Endodermal cell (in vitro differentiated cells): ENCODE results near the gene OR6B2. TPM values are rescaled to one million over a fixed set of nuclear protein-coding genes. Genes with fewer than 3 reads are reported as not detected.

Experiments
- DNase-seq: peaks from one replicate; pipeline ENCODE4 v3.0.0-alpha.2; 2017
- H3K27ac ChIP-seq: 2 replicates; pipeline ENCODE4 v1.5.1; 2013; ENCODE audit warnings: mild to moderate bottlenecking, low read depth, low read length, moderate library complexity
- H3K27me3 ChIP-seq: 2 replicates; pipeline ENCODE4 v1.6.1; 2013; ENCODE audit warnings: mild to moderate bottlenecking, low read length, moderate library complexity; ENCODE audit not compliant: insufficient read depth, control insufficient read depth, poor library complexity, severe bottlenecking
- H3K36me3 ChIP-seq: 2 replicates; pipeline ENCODE4 v1.7.0; 2013; ENCODE audit warnings: mild to moderate bottlenecking, low read length, moderate library complexity; ENCODE audit not compliant: control insufficient read depth, insufficient read depth
- H3K4me1 ChIP-seq: one replicate; pipeline ENCODE4 v1.7.0; 2013; ENCODE audit warnings: low read length; ENCODE audit not compliant: control insufficient read depth, insufficient read depth
- H3K4me3 ChIP-seq: 2 replicates; pipeline ENCODE4 v1.5.1; 2013; ENCODE audit warnings: mild to moderate bottlenecking, low read length, moderate library complexity
- H3K9ac ChIP-seq: 2 replicates; pipeline ENCODE4 v1.6.1; 2013; ENCODE audit warnings: mild to moderate bottlenecking, low read length, moderate library complexity; ENCODE audit not compliant: poor library complexity, severe bottlenecking; ENCODE audit errors: extremely low read depth
- H3K9me3 ChIP-seq: 2 replicates; pipeline ENCODE4 v1.6.1; 2013; ENCODE audit warnings: mild to moderate bottlenecking, low read length, moderate library complexity; ENCODE audit not compliant: control insufficient read depth
- H3K27ac Mint-ChIP-seq: 2 replicates; pipeline ENCODE4 v1.8.0; 2020; ENCODE audit warnings: mixed read lengths
- H3K27me3 Mint-ChIP-seq: 2 replicates; pipeline ENCODE4 v1.8.0; 2021; ENCODE audit warnings: mild to moderate bottlenecking, mixed read lengths; ENCODE audit not compliant: insufficient read depth
- H3K36me3 Mint-ChIP-seq: 2 replicates; pipeline ENCODE4 v1.8.0; 2020; ENCODE audit warnings: low read depth, mixed read lengths
- H3K4me1 Mint-ChIP-seq: 2 replicates; pipeline ENCODE4 v1.8.0; 2020; ENCODE audit warnings: mixed read lengths
- H3K4me3 Mint-ChIP-seq: 2 replicates; pipeline ENCODE4 v1.8.0; 2020; ENCODE audit warnings: mild to moderate bottlenecking, moderate library complexity, mixed read lengths
- H3K9me3 Mint-ChIP-seq: 2 replicates; pipeline ENCODE4 v1.8.0; 2020; ENCODE audit warnings: mild to moderate bottlenecking, mixed read lengths
- whole genome bisulfite sequencing, 2 experiments: methylation state at CpG; one replicate each; pipeline versions ENCODE4 v1.1.5 to v1.1.7; 2013; ENCODE audit warnings: missing lambda C conversion rate in 2 of 2, mixed read lengths in 1 of 2; ENCODE audit not compliant: insufficient coverage in 1 of 2, insufficient read length in 1 of 2; 5-methylcytosine and 5-hydroxymethylcytosine counted together
- total RNA-seq, 2 donors: library from RNA; stranded (reverse); fragmentation: NEBNext Ultra II Directional in 1 of 2; extraction: Animal tissue kit (Norgen Biotek cat#: 25700) in 1 of 2; gene quantifications; 2 replicates in 1 of 2; 3 replicates in 1 of 2; pipeline ENCODE4 v1.2.1, GENCODE V29; 2021
- TF ChIP-seq, protein P1 (sequence below): fragments of 200-600 bp; sonication (generic); conservative IDR thresholded peaks from 2 replicates; pipeline ENCODE4 v1.5.0; 2021; ENCODE audit warnings: antibody characterized with exemption, mild to moderate bottlenecking

The OR6B2 gene
- total RNA-seq, 2 donors from 2014 or later = not detected

DNA sequence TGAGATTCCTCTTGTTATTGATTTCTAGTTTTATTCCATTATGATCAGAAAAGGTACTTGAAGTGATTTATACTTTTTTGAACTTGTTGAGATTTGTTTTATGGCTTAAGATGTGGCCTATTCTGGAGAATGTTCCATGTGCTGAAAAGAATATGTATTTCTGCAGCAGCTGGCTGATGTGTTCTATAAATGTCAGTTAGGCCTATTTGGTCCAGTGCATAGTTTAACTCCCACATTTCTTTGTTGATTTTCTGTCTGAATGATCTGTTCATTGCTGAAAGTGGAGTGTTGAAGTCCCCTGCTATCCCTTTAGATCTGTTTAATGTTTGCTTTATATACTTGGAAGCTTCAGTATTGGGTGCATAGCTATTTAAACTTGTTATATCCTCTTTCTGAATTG is 7.1 kb upstream of the OR6B2 start:
- H3K36me3 ChIP-seq = no peaks in the 10 kb centered on the region
- H3K36me3 Mint-ChIP-seq = no peaks in the 10 kb centered on the region

GRCh38 chr2:240033330-240033678 is 3.1 kb upstream of the OR6B2 start:
- Histone ChIP-seq H3K27me3 (peaks cover 85% of the 10 kb centered on the region), H3K36me3 (no peaks in the 10 kb centered on the region), H3K9ac (no peak overlapping the region), H3K4me1 (no peaks in the 10 kb centered on the region), H3K9me3 (no peaks in the 10 kb centered on the region), H3K4me3 (no peak overlapping the region), H3K27ac (no peak overlapping the region)
- peak; percentile 68 for DNase-seq
- Mint-ChIP-seq H3K4me3 (no peak overlapping the region), H3K27ac (no peak overlapping the region), H3K9me3 (no peaks in the 10 kb centered on the region), H3K27me3 (peaks cover 74% of the 10 kb centered on the region), H3K4me1 (no peaks in the 10 kb centered on the region), H3K36me3 (no peaks in the 10 kb centered on the region)
- WGBS, 2 experiments = 79% methylated on average over 5 of the region's 5 CpGs; no CpG with 5 or more reads in 1 of the 2 experiments
- TF ChIP-seq, protein P1, sequence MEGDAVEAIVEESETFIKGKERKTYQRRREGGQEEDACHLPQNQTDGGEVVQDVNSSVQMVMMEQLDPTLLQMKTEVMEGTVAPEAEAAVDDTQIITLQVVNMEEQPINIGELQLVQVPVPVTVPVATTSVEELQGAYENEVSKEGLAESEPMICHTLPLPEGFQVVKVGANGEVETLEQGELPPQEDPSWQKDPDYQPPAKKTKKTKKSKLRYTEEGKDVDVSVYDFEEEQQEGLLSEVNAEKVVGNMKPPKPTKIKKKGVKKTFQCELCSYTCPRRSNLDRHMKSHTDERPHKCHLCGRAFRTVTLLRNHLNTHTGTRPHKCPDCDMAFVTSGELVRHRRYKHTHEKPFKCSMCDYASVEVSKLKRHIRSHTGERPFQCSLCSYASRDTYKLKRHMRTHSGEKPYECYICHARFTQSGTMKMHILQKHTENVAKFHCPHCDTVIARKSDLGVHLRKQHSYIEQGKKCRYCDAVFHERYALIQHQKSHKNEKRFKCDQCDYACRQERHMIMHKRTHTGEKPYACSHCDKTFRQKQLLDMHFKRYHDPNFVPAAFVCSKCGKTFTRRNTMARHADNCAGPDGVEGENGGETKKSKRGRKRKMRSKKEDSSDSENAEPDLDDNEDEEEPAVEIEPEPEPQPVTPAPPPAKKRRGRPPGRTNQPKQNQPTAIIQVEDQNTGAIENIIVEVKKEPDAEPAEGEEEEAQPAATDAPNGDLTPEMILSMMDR = no peak

More for the DNA sequence above, 7.1 kb upstream of the OR6B2 start:
- peaks cover 67% of the 10 kb centered on the region for H3K27me3 ChIP-seq
- Mint-ChIP-seq H3K4me1 (no peaks in the 10 kb centered on the region), H3K27ac (no peak overlapping the region), H3K27me3 (peaks cover 44% of the 10 kb centered on the region), H3K4me3 (no peak overlapping the region), H3K9me3 (no peaks in the 10 kb centered on the region)
- no peak overlapping the region for H3K4me3 ChIP-seq
- H3K27ac ChIP-seq = no peak overlapping the region
- no peaks in the 10 kb centered on the region for H3K4me1 ChIP-seq
- no peak for DNase-seq
- H3K9me3 ChIP-seq = no peaks in the 10 kb centered on the region
- H3K9ac ChIP-seq = no peak overlapping the region
- TF ChIP-seq, protein P1 = no peak

- no peaks in the 10 kb centered on the region for H3K36me3 ChIP-seq
- H3K27me3 Mint-ChIP-seq = peaks cover 78% of the 10 kb centered on the region
- H3K4me1 Mint-ChIP-seq = no peaks in the 10 kb centered on the region
- no peaks in the 10 kb centered on the region for H3K4me1 ChIP-seq
- no peak overlapping the region for H3K27ac ChIP-seq
- 86 to 87% methylated on average over 9 to 14 of the region's 14 CpGs for WGBS, 2 experiments
- H3K9me3 ChIP-seq = no peaks in the 10 kb centered on the region
- no peaks in the 10 kb centered on the region for H3K36me3 Mint-ChIP-seq
- H3K9me3 Mint-ChIP-seq = no peaks in the 10 kb centered on the region
- no peak overlapping the region for H3K9ac ChIP-seq
- H3K4me3 ChIP-seq = no peak overlapping the region
- no peak overlapping the region for H3K27ac Mint-ChIP-seq
- DNase-seq = no peak
- TF ChIP-seq, protein P1 = no peak
- no peak overlapping the region for H3K4me3 Mint-ChIP-seq
- H3K27me3 ChIP-seq = peaks cover 85% of the 10 kb centered on the region
Measured at GRCh38 chr2:240032406-240033329, 2.4 kb upstream of the OR6B2 start.
